CD4-positive, alpha-beta T cell treated with Interleukin-10 for 1 hour (primary cell): ENCODE measurements around the gene TDRKH.
A peak's percentile ranks its signal among the peaks of the same experiment; 100 is the strongest.

Experiments
- DNase-seq: peaks from one replicate; pipeline ENCODE4 v3.0.0-alpha.2; 2020

TDRKH gene, protein sequence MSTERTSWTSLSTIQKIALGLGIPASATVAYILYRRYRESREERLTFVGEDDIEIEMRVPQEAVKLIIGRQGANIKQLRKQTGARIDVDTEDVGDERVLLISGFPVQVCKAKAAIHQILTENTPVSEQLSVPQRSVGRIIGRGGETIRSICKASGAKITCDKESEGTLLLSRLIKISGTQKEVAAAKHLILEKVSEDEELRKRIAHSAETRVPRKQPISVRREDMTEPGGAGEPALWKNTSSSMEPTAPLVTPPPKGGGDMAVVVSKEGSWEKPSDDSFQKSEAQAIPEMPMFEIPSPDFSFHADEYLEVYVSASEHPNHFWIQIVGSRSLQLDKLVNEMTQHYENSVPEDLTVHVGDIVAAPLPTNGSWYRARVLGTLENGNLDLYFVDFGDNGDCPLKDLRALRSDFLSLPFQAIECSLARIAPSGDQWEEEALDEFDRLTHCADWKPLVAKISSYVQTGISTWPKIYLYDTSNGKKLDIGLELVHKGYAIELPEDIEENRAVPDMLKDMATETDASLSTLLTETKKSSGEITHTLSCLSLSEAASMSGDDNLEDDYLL

DNA sequence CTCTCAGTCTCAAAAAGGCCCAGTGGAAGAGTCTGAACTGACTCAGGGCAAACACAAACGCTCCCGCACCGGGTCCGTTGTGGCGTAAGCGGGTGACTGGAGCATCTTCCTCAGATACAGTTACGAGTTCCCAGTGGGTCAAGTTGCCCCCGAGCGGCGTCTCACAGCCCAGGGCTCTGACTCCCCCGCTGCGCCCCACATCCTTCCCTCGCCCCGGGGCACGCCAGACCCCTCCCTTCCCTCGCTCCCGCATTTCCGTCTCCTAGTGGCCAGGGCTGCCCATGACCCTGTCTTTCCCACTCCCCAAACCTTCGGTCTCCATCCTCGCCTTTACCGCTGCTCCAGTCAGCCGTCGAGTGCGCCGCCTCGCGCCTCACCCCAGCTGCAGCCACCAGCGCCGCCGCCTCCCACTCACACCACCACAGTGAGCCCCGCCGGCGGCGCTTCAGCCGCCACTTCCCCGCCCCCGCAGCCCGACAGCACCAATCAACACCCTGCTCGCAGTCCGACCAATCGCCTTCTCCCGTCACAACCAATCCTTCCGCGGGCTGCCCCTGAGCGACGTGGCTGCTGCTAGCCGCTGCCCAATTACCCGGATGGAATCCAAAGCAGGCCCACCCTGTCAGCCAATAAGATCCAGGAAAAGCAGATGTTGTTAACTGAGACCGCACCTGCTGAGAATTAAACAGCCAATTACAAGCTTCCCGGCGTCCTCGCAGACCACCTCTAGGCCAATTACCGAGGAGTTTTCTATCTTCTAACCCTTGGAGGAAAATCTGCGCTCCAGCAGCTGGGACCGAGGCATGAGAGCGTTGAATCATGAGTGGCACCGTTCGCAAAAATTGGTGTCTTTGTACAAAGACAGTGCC is at the start of gene TDRKH:
TSS of gene TDRKH (minus strand) at position 430 of the 869 bp plus-strand sequence. CDS start 7,478 bp downstream, outside the sequence.
- peak; percentile 99 for DNase-seq

- DNase-seq: peak; percentile 82
These were observed 49.4 kb upstream of the TDRKH start, which contains the start of gene C2CD4D for GRCh38 chr1:151839457-151840403. Gene C2CD4D, minus strand, starts transcription at chr1:151839820. Its CDS starts 831 bp downstream, at chr1:151838989.

DNA sequence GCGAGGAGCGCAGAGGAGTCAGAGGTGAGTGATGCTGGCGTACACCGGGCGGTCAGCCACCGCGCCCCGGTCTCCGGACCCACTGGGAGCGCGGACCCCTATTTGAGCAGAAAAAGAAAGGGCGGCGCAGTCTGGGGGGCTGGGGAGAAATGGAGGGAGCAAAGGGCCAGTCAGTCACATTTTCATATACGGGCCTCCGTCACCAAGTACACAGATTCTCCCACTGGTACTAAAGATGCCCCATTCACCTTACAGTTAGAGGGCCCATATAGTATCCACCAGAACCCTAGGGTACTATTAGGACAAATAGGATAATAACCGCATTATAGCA is 48.7 kb upstream of the TDRKH start:
- DNase-seq: no peak

DNA sequence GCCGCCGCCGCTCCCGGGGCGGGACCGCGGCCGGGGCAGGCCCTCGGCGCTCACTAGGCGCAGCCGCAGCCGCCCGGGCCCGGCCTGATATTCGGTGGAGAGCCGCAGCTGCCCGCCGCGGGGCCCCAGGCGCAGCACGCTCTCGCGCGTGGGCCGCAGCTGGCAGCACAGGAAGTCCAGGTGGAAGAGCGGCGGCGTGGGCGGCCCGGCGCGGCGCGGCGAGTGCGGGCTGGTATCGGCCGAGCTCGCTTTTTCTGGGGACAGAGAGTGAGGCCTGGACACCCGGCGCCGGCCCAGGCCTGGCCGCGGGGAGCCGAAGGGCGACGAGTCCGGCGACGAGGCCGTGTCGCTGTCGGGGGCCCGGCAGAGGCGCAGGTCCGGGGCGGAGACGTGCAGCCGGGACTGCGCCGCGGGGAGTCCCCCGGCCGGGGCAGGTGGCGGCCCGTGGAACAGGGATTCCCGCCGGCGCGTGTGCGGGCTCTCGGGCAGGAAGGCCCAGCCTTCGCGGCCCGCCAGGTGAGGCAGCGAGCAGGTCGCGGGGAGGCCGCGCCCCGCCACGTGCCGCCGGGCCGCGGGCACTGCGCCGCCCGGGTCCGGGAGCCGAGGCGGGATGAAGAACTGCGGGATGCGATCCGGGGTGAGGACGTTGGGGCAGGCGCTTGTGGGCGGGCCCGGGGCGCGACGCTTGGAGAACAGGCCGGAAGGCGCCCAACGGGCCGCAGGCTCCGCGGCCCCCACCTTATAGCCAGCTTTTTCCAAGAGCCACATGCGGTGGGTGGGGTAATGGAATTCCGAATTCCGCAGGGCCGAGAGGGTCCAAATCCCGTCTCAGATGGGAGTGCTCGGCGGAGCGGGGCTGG is 48.2 kb upstream of the TDRKH start:
- peak; percentile 48 for DNase-seq

DNA sequence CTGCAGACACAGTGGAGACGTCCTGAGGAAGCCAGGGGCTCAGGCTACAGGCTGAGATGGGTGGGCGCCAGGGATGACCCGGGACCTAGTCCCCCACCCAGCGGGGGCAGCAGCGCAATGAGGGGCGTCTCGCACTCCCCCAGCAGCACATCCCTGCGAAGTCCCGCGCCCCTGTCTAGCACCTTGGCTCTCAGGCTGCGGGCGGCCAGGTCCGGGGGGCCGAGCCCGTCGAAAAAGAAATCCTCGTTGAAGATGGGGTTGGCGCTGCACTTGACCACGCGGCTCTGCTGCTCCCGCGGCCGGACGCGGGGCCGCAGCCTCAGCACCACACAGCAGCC is 47.6 kb upstream of the TDRKH start:
- DNase-seq: no peak

GRCh38 chr1:151837197-151837596 is 46.9 kb upstream of the TDRKH start:
- DNase-seq: peak; percentile 51

DNA sequence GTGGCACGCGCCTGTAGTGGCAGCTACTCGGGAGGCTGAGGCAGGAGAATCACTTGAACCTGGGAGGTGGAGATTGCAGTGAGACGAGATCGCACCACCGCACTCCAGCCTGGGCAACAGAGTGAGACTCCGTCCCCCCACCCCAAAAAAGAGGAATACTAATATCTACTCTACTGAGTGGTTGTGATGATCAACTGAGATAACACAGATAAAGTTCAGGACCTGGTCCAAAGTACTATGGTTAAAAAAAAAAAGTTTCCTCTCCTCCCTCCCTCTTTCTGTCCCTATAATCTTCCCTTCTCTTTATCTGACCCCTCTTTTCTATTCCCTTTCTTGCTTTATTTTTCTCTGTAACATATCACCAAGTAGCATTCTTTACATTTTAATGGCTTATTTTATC is 45.3 kb upstream of the TDRKH start:
- no peak for DNase-seq

DNA sequence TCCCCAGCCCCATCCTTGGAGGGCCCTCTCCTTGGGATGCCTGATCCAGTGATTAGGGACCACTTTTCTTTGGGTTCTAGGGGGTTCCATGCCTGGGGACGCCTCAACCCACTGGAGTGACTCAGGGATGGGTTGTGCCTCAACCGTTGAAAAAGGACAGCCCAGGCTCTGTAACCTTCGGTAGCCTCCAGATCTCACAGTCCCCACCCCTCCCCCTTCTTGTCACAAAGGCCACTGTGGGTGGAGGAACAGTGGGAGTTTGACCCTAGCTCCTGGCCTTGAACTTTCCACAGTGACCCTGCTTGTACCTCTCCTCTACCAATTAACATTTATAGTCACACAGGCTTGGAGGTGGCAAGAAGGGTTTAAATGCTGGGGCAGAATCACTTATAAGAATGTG is 43.9 kb upstream of the TDRKH start:
- no peak for DNase-seq

GRCh38 chr1:151833172-151833900 is 43.0 kb upstream of the TDRKH start:
- DNase-seq: no peak

DNA sequence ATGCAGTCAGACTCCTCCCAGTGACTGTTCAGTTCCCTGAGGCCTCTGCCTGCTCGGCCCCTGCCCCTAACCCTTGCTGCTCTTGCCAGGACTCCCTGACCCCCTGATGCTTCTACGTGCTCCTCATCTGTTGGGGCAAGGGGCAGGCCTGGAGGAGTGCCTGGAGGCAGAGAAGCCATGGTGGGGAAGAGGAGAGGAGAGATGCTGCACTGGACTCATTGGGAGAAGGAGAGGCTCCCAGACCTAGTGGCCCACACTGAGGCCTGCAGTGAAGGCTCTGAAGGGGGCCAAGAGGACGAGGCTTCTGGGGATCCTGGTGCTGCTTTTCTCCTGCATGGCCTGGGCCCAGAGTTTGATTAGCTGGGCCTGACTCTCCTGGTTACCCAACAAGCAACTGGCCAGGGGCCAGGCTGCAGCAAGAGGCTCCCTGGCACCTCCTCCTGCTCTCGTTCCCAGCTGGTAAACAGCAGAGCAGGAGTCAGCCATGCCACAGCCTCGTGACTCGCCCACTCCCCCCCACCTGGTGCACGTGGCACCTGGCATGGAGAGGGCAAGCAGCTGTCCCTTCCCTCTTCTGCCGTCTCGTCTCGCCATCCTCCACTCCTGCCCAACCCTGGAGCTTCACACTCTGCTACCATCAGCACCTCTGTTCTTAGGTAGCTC is 42.1 kb upstream of the TDRKH start:
- DNase-seq: no peak

- DNase-seq: no peak
These were observed 41.3 kb upstream of the TDRKH start, which contains the start of gene RORC for GRCh38 chr1:151831605-151832004. Gene RORC, minus strand, starts transcription at chr1:151831802. Its CDS starts 38 bp downstream, at chr1:151831764.

DNA sequence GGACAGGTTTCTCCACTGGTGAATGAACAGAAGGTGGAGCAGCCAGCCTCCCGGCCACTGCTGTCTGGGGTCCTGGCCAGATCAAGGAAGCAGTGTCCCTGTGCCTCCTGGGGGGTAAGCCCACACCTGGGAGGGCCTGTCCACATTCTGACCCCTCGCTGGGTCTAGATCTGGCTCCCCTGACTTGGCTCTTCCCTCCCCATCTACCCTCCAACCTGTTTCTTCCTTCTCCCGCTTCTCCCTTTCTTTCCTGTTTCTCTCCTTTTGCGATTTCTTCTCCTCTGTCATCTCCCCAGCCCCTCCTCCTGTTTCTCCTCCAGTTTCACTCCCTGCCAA is 40.9 kb upstream of the TDRKH start:
- no peak for DNase-seq

- DNase-seq: no peak
These were observed 39.8 kb upstream of the TDRKH start for GRCh38 chr1:151830055-151830454.

DNA sequence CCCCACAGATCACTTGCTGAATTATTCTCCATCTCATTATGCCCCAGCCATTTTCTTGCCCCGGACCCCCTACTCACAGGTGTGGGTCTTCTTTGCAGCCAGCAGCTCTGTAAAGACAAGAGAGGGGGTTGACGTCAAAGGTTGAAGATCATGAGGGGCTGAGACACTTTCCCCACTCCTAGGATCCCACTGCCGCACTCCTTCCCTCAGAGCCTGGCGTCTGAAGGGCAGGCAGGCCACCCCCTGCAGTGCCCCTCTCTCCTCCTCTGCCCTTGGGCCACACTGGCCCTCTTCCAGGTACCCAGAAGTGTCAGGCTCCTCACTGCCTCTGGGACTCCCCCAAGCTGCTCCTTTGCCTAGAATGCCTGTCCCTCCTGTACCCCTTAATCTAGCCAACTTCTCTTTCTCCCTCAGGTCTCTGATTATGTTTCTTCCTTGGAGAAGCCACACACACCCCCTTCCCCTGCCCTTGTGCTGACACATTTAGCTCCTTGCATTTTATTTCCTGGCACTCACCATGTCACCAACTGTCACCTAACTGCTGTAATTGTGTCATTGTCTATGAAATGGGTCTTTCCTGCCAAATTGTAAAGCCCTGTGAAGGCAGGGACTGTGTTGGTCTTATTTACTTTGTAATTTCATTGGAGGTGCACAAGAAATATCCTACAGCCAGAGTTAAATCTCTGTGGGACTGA is 39.2 kb upstream of the TDRKH start:
- no peak for DNase-seq

- no peak for DNase-seq
These were observed 38.6 kb upstream of the TDRKH start for GRCh38 chr1:151828921-151829320.

DNA sequence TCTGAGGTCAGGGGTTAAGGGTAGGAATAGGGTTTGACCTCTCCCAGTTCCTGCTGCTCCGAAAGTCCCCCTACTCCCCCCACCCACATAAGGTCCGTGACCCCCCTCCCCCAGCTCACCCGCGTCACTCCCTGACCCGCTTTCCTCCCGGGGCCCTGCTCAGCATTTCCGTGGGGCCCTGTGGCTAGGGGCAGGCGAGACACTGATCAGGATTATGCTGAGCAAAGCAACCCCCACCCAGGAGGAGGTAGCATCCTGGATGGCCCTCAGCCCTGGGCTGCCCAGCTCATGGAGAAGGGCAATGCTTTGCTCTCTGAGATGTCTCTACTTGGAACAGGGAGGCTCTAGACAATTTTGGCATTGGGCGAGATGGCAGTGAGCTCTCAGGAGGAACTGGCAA is 37.6 kb upstream of the TDRKH start:
- DNase-seq: no peak

GRCh38 chr1:151825751-151826660 is 35.7 kb upstream of the TDRKH start:
- peak; percentile 42 for DNase-seq

- no peak for DNase-seq
These were observed 34.9 kb upstream of the TDRKH start for GRCh38 chr1:151825204-151825603.

DNA sequence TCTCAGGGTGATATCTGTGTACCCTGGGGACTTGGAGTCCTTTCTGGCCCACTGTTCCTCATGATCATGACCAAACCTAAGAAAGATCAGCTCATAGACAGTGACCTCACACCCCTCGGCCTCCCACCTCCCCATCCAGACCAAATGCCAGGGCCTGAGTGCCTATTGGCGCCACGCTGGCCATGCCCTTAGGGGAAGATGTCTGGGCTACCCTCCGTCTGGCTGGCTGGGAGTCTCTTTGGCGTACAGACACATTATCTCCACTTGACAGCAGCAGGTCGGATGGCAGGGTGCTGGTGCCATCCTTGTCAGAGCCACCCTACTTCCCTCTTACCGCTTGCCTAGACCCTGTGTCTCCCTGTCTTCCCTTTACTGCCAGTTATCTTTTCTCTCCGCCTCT is 32.9 kb upstream of the TDRKH start:
- DNase-seq: no peak
